Mesothelial cell of epicardium (in vitro differentiated cells): ENCODE data around the gene BORCS5. TPM values are rescaled to one million over a fixed set of nuclear protein-coding genes. Genes with fewer than 3 reads are reported as not detected.
A peak's percentile ranks its signal among the peaks of the same experiment; 100 is the strongest.

Experiments used
- DNase-seq, 2 experiments: peaks; one replicate each; pipeline ENCODE4 v3.0.0; 2021; ENCODE audit warnings: low spot score in 2 of 2; ENCODE audit not compliant: unreplicated experiment in 2 of 2
- H3K27ac Mint-ChIP-seq: 2 replicates; pipeline ENCODE4 v1.8.0; 2021; ENCODE audit warnings: mixed read lengths
- H3K27me3 Mint-ChIP-seq: 2 replicates; pipeline ENCODE4 v1.8.0; 2021; ENCODE audit warnings: low read depth, mixed read lengths
- H3K36me3 Mint-ChIP-seq: 2 replicates; pipeline ENCODE4 v1.8.0; 2021; ENCODE audit warnings: mixed read lengths
- H3K4me1 Mint-ChIP-seq: 2 replicates; pipeline ENCODE4 v1.8.0; 2021; ENCODE audit warnings: mixed read lengths
- H3K4me3 Mint-ChIP-seq: 2 replicates; pipeline ENCODE4 v1.8.0; 2021; ENCODE audit warnings: mild to moderate bottlenecking, moderate library complexity, mixed read lengths
- H3K9me3 Mint-ChIP-seq: 2 replicates; pipeline ENCODE4 v1.8.0; 2021; ENCODE audit warnings: mixed read lengths
- CTCF ChIP-seq: fragments of 200-600 bp; sonication (generic); IDR thresholded peaks from one replicate; pipeline ENCODE4 v1.5.0; 2021; ENCODE audit warnings: antibody characterized with exemption; ENCODE audit not compliant: unreplicated experiment
- total RNA-seq: library from RNA; stranded (reverse); gene quantifications from 3 replicates; pipeline ENCODE4 v1.2.1, GENCODE V29; 2021

The BORCS5 gene
- total RNA-seq, 1 donor from 2014 or later = 11.0 TPM

GRCh38 chr12:12358528-12358927 is 1.6 kb downstream of the BORCS5 start:
- Mint-ChIP-seq H3K36me3 (no peaks in the 10 kb centered on the region), H3K27ac (peak overlapping the region; percentile 95), H3K4me1 (peaks cover 13% of the 10 kb centered on the region), H3K4me3 (no peak overlapping the region), H3K9me3 (no peaks in the 10 kb centered on the region), H3K27me3 (no peaks in the 10 kb centered on the region)
- no peak for TF ChIP-seq CTCF
- DNase-seq = no peak

GRCh38 chr12:12364787-12365445 is 8.0 kb downstream of the BORCS5 start:
- Mint-ChIP-seq H3K36me3 (peaks cover 6% of the 10 kb centered on the region), H3K4me1 (peaks cover 4% of the 10 kb centered on the region), H3K27me3 (no peaks in the 10 kb centered on the region), H3K4me3 (no peak overlapping the region), H3K27ac (no peak overlapping the region), H3K9me3 (no peaks in the 10 kb centered on the region)
- DNase-seq = no peak
- TF ChIP-seq CTCF = no peak

- no peak overlapping the region for H3K4me3 Mint-ChIP-seq
- TF ChIP-seq CTCF = no peak
- H3K4me1 Mint-ChIP-seq = peaks cover 4% of the 10 kb centered on the region
- no peak overlapping the region for H3K27ac Mint-ChIP-seq
- no peaks in the 10 kb centered on the region for H3K27me3 Mint-ChIP-seq
- no peak for DNase-seq
- no peaks in the 10 kb centered on the region for H3K9me3 Mint-ChIP-seq
- peaks cover 6% of the 10 kb centered on the region for H3K36me3 Mint-ChIP-seq
Observed at GRCh38 chr12:12365446-12365802, 8.5 kb downstream of the BORCS5 start.

DNA sequence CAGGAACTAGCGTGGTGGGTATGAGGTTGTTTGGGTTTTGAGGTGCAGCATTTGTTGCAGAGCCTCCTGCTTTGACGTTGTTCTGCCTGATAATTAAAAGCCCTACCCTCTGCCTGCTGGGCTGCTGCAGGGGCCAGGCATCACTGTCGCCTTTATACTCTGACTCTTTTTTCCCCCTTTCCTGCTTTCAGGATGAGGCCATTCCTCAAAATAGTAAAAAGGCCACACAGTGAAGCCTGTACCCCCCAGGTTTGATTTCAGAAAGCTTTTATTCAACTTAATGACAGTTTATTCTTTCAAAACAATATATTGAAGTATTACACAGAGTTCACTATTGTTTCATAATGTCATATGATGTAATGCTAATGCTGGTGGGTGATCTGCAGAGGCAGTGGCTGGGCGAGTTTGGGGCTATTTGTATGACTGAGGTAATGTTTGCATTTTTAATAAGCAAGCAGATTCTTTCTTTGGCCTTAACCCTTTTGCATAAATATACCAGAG is 9.1 kb downstream of the BORCS5 start:
- no peak for DNase-seq
- no peak for TF ChIP-seq CTCF

DNA sequence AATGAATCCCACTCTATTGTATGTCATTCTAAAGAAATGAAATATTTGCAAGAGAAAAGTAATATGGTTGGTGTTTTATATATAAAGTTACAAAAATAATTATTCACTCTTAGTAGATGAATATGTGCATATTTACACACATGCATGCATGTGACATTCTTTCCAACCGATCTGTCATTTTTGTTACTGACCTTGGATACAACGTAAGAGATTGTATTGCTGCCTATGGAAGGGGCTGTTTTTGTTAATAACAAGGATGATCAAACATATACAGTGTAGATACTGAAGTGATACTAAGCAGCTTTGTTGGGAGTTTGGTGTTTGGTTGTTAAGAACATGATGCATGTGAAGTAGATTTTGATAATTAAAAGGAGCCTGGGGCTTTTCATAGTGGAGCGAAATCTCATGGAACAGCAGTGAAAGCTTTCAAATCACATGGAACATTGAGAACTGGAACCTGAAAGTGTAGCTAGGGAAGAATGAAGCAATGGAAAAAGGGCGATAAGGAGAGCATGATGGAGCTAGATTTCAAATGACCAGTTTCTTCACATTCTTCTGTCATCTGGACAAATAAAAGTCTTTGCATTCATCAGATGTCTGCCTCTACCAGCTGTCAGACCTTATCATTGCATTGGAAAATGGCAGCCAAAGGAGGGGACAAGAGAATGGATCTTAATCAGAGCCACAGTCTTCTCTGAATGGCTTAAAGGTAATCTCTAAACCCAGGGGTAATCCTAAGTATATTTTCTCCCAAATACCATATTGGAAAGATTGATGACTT is 10.0 kb downstream of the BORCS5 start:
- no peak overlapping the region for H3K27ac Mint-ChIP-seq
- H3K4me1 Mint-ChIP-seq = peaks cover 4% of the 10 kb centered on the region
- H3K27me3 Mint-ChIP-seq = no peaks in the 10 kb centered on the region
- peaks cover 6% of the 10 kb centered on the region for H3K36me3 Mint-ChIP-seq
- no peak for TF ChIP-seq CTCF
- H3K9me3 Mint-ChIP-seq = no peaks in the 10 kb centered on the region
- DNase-seq = no peak
- no peak overlapping the region for H3K4me3 Mint-ChIP-seq

More for the DNA sequence above, 9.1 kb downstream of the BORCS5 start:
- Mint-ChIP-seq H3K27ac (no peak overlapping the region), H3K9me3 (no peaks in the 10 kb centered on the region), H3K4me3 (no peak overlapping the region), H3K27me3 (no peaks in the 10 kb centered on the region), H3K36me3 (peaks cover 6% of the 10 kb centered on the region), H3K4me1 (peaks cover 4% of the 10 kb centered on the region)
